D721Med (cell line): ENCODE data around the gene URI1.

Experiments used
- DNase-seq: peaks from one replicate; pipeline ENCODE4 v3.0.0; 2011; ENCODE audit warnings: low spot score; ENCODE audit not compliant: insufficient read length
- FAIRE-seq: peaks from 2 replicates; lab custom pipeline; 2011; peaks lifted over from hg19 to GRCh38; lab: Jason Lieb, UNC
- CTCF ChIP-seq: IDR thresholded peaks from 2 replicates; pipeline ENCODE4 v1.5.1; 2012; ENCODE audit warnings: mild to moderate bottlenecking, control low read depth; ENCODE audit not compliant: insufficient read depth; ENCODE audit errors: missing control alignments

URI1 gene

GRCh38 chr19:29941828-29942403 lies at the start of gene URI1:
URI1 (plus strand) TSS chr19:29942239; CDS start chr19:29942548, 309 bp downstream.
- FAIRE-seq = no peak
- no peak for TF ChIP-seq CTCF

DNA sequence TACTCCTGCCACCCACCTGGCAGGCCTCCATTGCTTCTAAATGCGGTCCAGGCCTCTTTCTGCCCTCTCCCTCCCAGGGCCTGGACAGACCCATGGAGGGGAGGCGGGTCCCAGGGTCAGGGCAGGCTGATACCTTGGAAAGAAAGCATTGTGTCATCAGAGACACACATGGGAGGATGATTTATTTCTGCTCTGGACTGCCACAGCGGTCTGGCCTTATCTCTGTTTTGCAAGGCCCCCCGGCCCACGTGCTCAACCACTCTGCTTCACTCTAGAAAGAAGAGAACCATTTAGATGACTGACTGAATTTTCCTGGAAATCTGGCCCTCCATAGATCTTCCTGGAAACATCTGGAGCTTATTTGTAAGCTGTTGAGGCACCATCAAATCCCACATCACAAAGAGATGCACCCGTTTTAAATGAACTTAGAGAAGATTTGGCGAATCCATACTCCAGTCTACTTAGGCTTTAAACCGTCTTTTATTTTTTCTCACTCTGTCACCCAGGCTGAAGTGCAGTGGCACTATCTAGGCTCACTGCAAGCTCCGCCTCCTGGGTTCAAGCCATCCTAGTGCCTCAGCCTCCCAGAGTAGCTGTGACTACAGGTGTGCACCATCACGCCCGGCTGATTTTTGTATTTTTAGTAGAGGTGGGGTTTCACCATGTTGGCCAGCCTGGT lies 48.3 kb upstream of the URI1 start:
- TF ChIP-seq CTCF = no peak
- DNase-seq = no peak
- no peak for FAIRE-seq

More at GRCh38 chr19:29941828-29942403, at the start of gene URI1:
- DNase-seq = peak; percentile 62

GRCh38 chr19:29896802-29897201 lies 45.2 kb upstream of the URI1 start:
- DNase-seq = no peak
- no peak for TF ChIP-seq CTCF
- FAIRE-seq = no peak

DNA sequence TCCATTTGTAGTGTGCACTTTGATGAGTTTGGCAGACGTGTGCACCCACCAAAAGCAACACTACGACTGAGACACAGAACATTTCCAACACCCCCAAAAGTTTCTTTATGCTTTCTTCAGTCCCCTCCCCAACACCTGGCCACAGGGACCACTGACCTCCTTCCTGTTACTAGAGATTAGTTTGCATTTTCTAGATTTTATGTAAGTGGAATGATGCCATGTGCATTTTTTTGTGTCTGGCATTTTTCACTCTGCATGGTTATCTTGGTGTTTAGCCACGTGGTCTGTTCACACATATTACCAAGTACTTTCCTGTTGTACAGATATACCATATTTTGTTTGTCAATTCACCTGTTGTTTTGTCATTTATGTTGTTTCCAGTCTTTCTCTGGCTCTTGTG lies 44.6 kb upstream of the URI1 start:
- no peak for FAIRE-seq
- no peak for DNase-seq
- TF ChIP-seq CTCF = no peak

DNA sequence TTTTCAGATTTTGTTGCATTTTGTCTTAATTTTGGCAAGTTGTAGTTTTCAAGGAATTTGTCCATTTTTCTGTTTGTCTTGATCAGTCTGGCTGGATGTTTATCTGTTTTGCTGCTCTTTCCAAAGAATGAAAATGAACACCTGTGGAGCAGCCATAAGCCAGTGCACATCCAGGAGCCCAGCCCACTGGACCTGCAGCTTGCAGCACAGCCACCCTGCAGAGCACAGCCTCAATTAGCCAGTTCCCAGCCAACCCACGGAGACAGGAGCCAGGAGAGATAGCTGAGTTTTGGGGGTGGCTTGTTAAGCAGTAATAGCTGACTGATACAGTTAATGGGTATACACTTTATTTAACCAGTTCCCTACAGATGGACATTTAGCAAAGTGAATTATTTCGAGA lies 38.0 kb upstream of the URI1 start:
- TF ChIP-seq CTCF = no peak
- no peak for DNase-seq

DNA sequence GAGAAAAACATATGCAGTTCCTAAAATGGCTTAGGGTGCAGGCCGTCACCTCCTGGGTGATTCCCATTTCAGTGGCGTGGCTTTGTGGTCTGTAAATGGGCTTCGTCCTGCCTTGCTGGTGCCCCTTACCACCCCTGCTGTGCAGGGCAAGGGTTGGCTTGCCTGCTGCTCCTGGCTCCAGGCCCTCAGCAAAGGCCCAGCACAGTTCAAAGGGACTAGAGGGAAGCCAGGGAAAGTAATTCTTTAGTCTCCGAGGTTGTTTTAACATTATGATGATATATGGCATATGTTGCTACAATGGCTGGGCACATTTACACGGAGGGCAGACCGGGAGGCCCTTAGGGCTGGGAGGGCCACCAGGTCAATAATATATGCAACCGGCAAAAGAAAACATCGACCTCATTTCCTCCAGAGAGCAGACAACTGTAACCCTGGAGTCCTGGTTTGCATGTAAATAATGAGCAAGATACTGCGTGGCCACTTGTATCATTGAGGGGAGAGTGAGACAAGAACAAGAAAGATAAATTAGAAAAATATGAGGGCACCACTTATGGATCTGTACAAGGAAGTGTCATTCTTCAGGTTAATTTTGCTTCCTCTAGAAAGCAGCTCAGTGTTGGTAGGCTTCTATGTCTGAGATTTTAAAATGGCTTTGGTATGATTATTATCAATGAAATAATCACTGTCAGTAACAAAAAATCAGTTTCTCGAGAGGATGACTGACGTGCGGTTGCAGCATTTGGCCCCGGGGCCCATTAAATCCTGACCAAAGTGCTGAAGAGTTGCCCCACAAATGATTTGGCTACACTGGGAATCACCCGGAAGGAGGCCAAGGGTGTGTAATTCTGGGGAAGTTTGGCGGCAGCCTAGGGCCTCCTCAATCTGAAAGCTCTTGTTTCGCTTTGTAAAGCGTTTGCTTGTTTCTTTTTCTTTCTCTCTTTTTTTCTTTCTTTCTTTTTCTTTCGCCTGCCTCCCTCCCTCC lies 32.8 kb upstream of the URI1 start:
- no peak for FAIRE-seq
- no peak for TF ChIP-seq CTCF
- DNase-seq = no peak

More for the DNA sequence above, 38.0 kb upstream of the URI1 start:
- FAIRE-seq = no peak
